GM12878 (cell line): ENCODE data around the gene HHAT. TPM values are rescaled to one million over a fixed set of nuclear protein-coding genes. Genes with fewer than 3 reads are reported as not detected.

ENCODE experiments used
- ATAC-seq: fragments of 200-7000 bp; cut with Tn5 transposase; 3 replicates; pipeline ENCODE4 v1.9.1; 2020; ENCODE audit warnings: mild to moderate bottlenecking, moderate library complexity
- BruUV-seq: library from RNA; stranded (reverse); fragments of 400-500 nt; replicated peaks from 2 replicates; lab custom pipeline; 2021; lab: Mats Ljungman, UMichigan
- CTCF ChIA-PET: fragments of 300-600 bp; sonication (Branson Sonifier 250); formaldehyde crosslinking; extraction: SDS; loops from one replicate; lab custom pipeline; 2021; ENCODE audit warnings: inconsistent platforms; lab: Yijun Ruan, JAX
- POLR2A ChIA-PET: fragments of 350-600 bp; formaldehyde crosslinking; extraction: SDS; loops from one replicate; lab custom pipeline; 2021; ENCODE audit warnings: inconsistent platforms; lab: Charles Lee
- RAD21 ChIA-PET: fragments of 300-600 bp; sonication (Branson Sonifier 250); formaldehyde crosslinking; loops from one replicate; lab custom pipeline; 2023; ENCODE audit warnings: antibody characterized with exemption; ENCODE audit not compliant: unreplicated experiment; lab: Charles Lee
- SMC1A ChIA-PET: fragments of 300-600 bp; sonication (Branson Sonifier 250); formaldehyde crosslinking; loops from one replicate; lab custom pipeline; 2023; ENCODE audit not compliant: unreplicated experiment, uncharacterized antibody; lab: Charles Lee
- DNase-seq: peaks from one replicate; pipeline ENCODE4 v3.0.0-alpha.2; 2011; ENCODE audit warnings: low read depth, low spot score
- FAIRE-seq: peaks from 3 replicates; lab custom pipeline; 2011; peaks lifted over from hg19 to GRCh38; lab: Jason Lieb, UNC
- H2AFZ ChIP-seq: 2 replicates; pipeline ENCODE4 v1.6.0; 2011; ENCODE audit warnings: low read depth, low read length, control low read depth; ENCODE audit not compliant: control insufficient read depth
- H3K27ac ChIP-seq: 2 replicates; pipeline ENCODE4 v1.5.1; 2011; ENCODE audit warnings: control low read depth; ENCODE audit not compliant: control insufficient read depth, insufficient read depth
- H3K27me3 ChIP-seq, 2 experiments: replicated peaks in 1 of 2; 2 replicates each; pipeline versions ENCODE4 v1.6.0 to v1.6.1; 2011; ENCODE audit warnings: low read length in 1 of 2; ENCODE audit not compliant: control insufficient read depth in 2 of 2, insufficient read depth in 2 of 2
- H3K36me3 ChIP-seq, 2 experiments: 2 replicates each; pipeline ENCODE4 v1.5.1; 2011; ENCODE audit warnings: low read length in 1 of 2; ENCODE audit not compliant: control insufficient read depth in 2 of 2, insufficient read depth in 2 of 2
- H3K4me1 ChIP-seq: 2 replicates; pipeline ENCODE4 v1.6.1; 2011; ENCODE audit warnings: mild to moderate bottlenecking, low read length, moderate library complexity, mixed read lengths; ENCODE audit not compliant: control insufficient read depth, insufficient read depth
- H3K4me2 ChIP-seq: 2 replicates; pipeline ENCODE4 v1.6.0; 2011; ENCODE audit warnings: control low read depth; ENCODE audit not compliant: control insufficient read depth, insufficient read depth
- H3K4me3 ChIP-seq: fragments of 200-600 bp; sonication (generic); 2 replicates; pipeline ENCODE4 v1.5.1; 2016
- H3K79me2 ChIP-seq: 2 replicates; pipeline ENCODE4 v1.6.0; 2011; ENCODE audit warnings: low read length; ENCODE audit not compliant: control insufficient read depth, insufficient read depth
- H3K9ac ChIP-seq: 2 replicates; pipeline ENCODE4 v1.8.0; 2011; ENCODE audit warnings: low read length, control low read depth, mixed read lengths; ENCODE audit not compliant: control insufficient read depth, insufficient read depth
- H3K9me3 ChIP-seq: replicated peaks from 3 replicates; pipeline ENCODE4 v1.5.1; 2011; ENCODE audit warnings: mild to moderate bottlenecking, low read length; ENCODE audit not compliant: control insufficient read depth, insufficient read depth
- H4K20me1 ChIP-seq: 2 replicates; pipeline ENCODE4 v1.6.0; 2011; ENCODE audit not compliant: control insufficient read depth, insufficient read depth
- ATF2 ChIP-seq: IDR thresholded peaks from 2 replicates; pipeline ENCODE4 v1.6.1; 2012; ENCODE audit warnings: low read length, inconsistent platforms
- CBFB ChIP-seq: IDR thresholded peaks from 2 replicates; pipeline ENCODE4 v1.6.1; 2016; ENCODE audit warnings: antibody characterized with exemption, low read depth
- HDAC6 ChIP-seq: fragments of 200-600 bp; sonication (generic); IDR thresholded peaks from one replicate; pipeline ENCODE4 v1.8.0; 2017; ENCODE audit warnings: antibody characterized with exemption; ENCODE audit not compliant: unreplicated experiment
- IRF3 ChIP-seq: fragments of 450-650 bp; IDR thresholded peaks from 2 replicates; pipeline ENCODE4 v1.6.1; 2014; ENCODE audit warnings: mild to moderate bottlenecking
- IRF5 ChIP-seq: fragments of 450-650 bp; IDR thresholded peaks from 2 replicates; pipeline ENCODE4 v1.6.1; 2017; ENCODE audit warnings: borderline replicate concordance
- MAX ChIP-seq: IDR thresholded peaks from 2 replicates; pipeline ENCODE4 v1.6.1; 2012; ENCODE audit warnings: low read depth, low read length, improper control_type of control experiment
- MXI1 ChIP-seq: fragments of 150-350 bp; IDR thresholded peaks from 2 replicates; pipeline ENCODE4 v1.6.1; 2011; ENCODE audit warnings: low read depth, mild to moderate bottlenecking, inconsistent platforms, low read length, improper control_type of control experiment
- PAX5 ChIP-seq: IDR thresholded peaks from 2 replicates; pipeline ENCODE4 v1.6.1; 2011; ENCODE audit warnings: low read depth, low read length, borderline replicate concordance
- SKIL ChIP-seq: fragments of 450-650 bp; IDR thresholded peaks from 2 replicates; pipeline ENCODE4 v1.6.1; 2017; ENCODE audit warnings: mild to moderate bottlenecking, low read depth, inconsistent platforms; ENCODE audit not compliant: poor library complexity, severe bottlenecking
- SMARCA5 ChIP-seq: fragments of 450-650 bp; IDR thresholded peaks from 2 replicates; pipeline ENCODE4 v1.6.1; 2017; ENCODE audit warnings: mild to moderate bottlenecking
- ZZZ3 ChIP-seq: IDR thresholded peaks from 2 replicates; pipeline ENCODE4 v1.6.1; 2011; ENCODE audit warnings: low read depth; ENCODE audit not compliant: control insufficient read depth, insufficient read length
- WGBS: methylation state at CpG from one replicate; pipeline ENCODE4 v1.1.6; 2016; ENCODE audit warnings: low lambda C conversion rate; ENCODE audit not compliant: insufficient replicate concordance, insufficient coverage; ENCODE audit errors: missing lambda C conversion rate; 5-methylcytosine and 5-hydroxymethylcytosine counted together
- in situ Hi-C: fragments of 300-500 bp; cut with MboI; formaldehyde crosslinking; loops from 9 replicates; pipeline ENCODE4 v1.14.3; 2018; ENCODE audit warnings: mixed read lengths
- intact Hi-C: fragments of 100-400 bp; cut with micrococcal nuclease; formaldehyde crosslinking; loops from one replicate; pipeline ENCODE4 v1.14.2; 2022; ENCODE audit not compliant: unreplicated experiment
- polyA plus RNA-seq, 11 experiments: library from polyadenylated mRNA; depleted of rRNA in 4 of 11; unstranded in 6 of 11; stranded (reverse) in 5 of 11; fragments of >200 nt; fragmentation: Nextera tagmentation in 4 of 11; fragmentation: Illumina TruSeq in 1 of 11; extraction: Ambion mirVana in 4 of 11; extraction: Trizol in 1 of 11; gene quantifications; 1 replicate in 1 of 11; 2 replicates in 10 of 11; pipeline versions ENCODE4 v1.2.1 to v1.2.3, GENCODE V29; 2011 to 2016; ENCODE audit warnings: inconsistent platforms in 2 of 11, missing spikeins in 2 of 11, low read depth in 1 of 11
- total RNA-seq, 4 experiments: library from RNA; depleted of rRNA in 3 of 4; stranded (reverse); fragments of >200 nt in 3 of 4; fragmentation: Illumina TruSeq in 1 of 4; extraction: Trizol in 1 of 4; gene quantifications; 2 replicates each; pipeline versions ENCODE4 v1.2.1 to v1.2.3, GENCODE V29; 2013 to 2021

HHAT gene
- total and polyA plus RNA-seq, 10 of the 15 experiments (the other 5 are each of a cell fraction or from before 2014, with no cell fraction given) = 1.2 to 37.6 (median 2.6) TPM

GRCh38 chr1:210294999-210295745 lies 33.5 kb upstream of the HHAT start:
- 43% methylated on average over 10 of the region's 10 CpGs for WGBS
- DNase-seq = no peak
- Histone ChIP-seq H3K27me3 (peaks cover 6% of the 10 kb centered on the region in 2 experiments; a peak in 3 of 4 replicates), H3K4me1 (no peaks in the 10 kb centered on the region), H3K79me2 (no peaks in the 10 kb centered on the region), H3K36me3 (no peaks in the 10 kb centered on the region), H4K20me1 (no peaks in the 10 kb centered on the region), H3K27ac (no peak overlapping the region), H2AFZ (no peak overlapping the region), H3K9ac (no peak overlapping the region), H3K4me3 (no peak overlapping the region), H3K4me2 (no peak overlapping the region), H3K9me3 (no peaks in the 10 kb centered on the region)
- in situ Hi-C loops = no loop called here
- RAD21 ChIA-PET = no interaction called here
- CTCF ChIA-PET = interaction anchor here (0.6 to 1.3 kb wide), 2 partner anchors 13 to 267 kb away, joined by 3 read pairs; no protein-coding TSS in a partner anchor
- POLR2A ChIA-PET = no interaction called here
- ATAC-seq = no peak
- intact Hi-C loops = no loop called here
- SMC1A ChIA-PET = interaction anchor here (1.0 kb wide), 1 partner anchor 126 kb away, joined by 3 read pairs; no protein-coding TSS in a partner anchor
- TF ChIP-seq ZZZ3 = no peak
- no peak for TF ChIP-seq SKIL
- TF ChIP-seq IRF3 = no peak
- no peak for TF ChIP-seq MAX
- TF ChIP-seq MXI1 = no peak
- no peak for TF ChIP-seq IRF5
- no peak for TF ChIP-seq SMARCA5
- TF ChIP-seq PAX5 = no peak
- TF ChIP-seq HDAC6 = no peak
- TF ChIP-seq ATF2 = no peak
- TF ChIP-seq CBFB = no peak
- FAIRE-seq = no peak
- no TSS peak for BruUV-seq
